Progenitor cell of endocrine pancreas (in vitro differentiated cells): ENCODE results near the gene CDH24. TPM values are rescaled to one million over a fixed set of nuclear protein-coding genes. Genes with fewer than 3 reads are reported as not detected.

Experiments used
- DNase-seq: peaks from one replicate; pipeline ENCODE4 v3.0.0; 2021; ENCODE audit warnings: low spot score; ENCODE audit not compliant: unreplicated experiment
- H3K27ac Mint-ChIP-seq: 2 replicates; pipeline ENCODE4 v1.8.0; 2021; ENCODE audit warnings: mild to moderate bottlenecking, moderate library complexity, mixed read lengths
- H3K27me3 Mint-ChIP-seq: 2 replicates; pipeline ENCODE4 v1.8.0; 2021; ENCODE audit warnings: mixed read lengths
- H3K36me3 Mint-ChIP-seq: 2 replicates; pipeline ENCODE4 v1.8.0; 2022; ENCODE audit warnings: mixed read lengths; ENCODE audit not compliant: insufficient read depth
- H3K4me1 Mint-ChIP-seq: 2 replicates; pipeline ENCODE4 v1.8.0; 2021; ENCODE audit warnings: low read depth, mixed read lengths
- H3K4me3 Mint-ChIP-seq: 2 replicates; pipeline ENCODE4 v1.8.0; 2021; ENCODE audit warnings: low read depth, mild to moderate bottlenecking, moderate library complexity, mixed read lengths
- H3K9me3 Mint-ChIP-seq: 2 replicates; pipeline ENCODE4 v1.8.0; 2021; ENCODE audit warnings: low read depth, mixed read lengths
- total RNA-seq: library from RNA; stranded (reverse); gene quantifications from 2 replicates; pipeline ENCODE4 v1.2.1, GENCODE V29; 2021
- TF ChIP-seq, protein P1 (sequence below): fragments of 200-600 bp; sonication (generic); IDR thresholded peaks from one replicate; pipeline ENCODE4 v1.5.0; 2021; ENCODE audit warnings: antibody characterized with exemption, mild to moderate bottlenecking; ENCODE audit not compliant: unreplicated experiment

CDH24 gene
- total RNA-seq, 1 donor from 2014 or later: 25.1 TPM

DNA sequence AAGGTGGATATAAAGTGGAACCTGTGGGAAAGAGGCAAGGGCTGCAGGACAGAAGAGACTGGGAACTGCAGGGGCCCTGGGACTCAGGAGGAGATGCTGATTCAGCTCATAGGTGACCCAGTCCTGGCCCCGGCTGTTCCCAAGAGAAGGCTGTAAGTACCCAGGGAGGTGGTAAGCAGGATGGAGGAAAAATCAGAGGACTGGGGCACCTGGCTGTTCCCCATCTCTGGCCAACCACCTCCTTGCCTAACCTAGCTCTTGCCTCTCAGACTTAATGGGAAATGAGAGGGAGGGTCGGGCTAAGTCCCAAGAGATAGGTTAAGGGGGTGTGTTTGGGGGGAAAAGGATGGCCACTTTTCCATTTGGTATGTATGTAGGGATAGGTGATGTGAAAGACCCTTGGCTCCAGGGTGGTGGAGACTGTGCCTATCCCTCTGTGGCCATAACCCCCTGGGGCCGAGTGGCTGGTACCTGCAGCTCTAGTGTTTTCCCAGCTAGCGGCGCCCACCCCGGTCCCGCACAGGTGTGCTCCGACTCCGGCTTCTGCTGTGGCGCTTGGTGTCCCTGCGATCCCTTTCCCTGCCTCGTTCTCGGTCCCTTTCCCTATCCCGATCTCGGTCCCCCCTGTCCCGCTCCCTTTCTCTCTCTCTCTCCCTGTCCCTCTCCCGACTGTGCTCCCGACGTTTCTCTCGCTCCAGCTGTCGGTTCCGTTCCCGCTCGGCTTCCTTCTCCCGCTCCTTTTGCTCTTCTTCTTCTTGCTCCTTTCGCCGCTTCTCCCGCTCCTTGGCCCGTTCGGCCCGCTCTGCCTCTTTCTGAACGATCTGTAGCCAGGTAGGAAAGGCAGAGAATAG lies 1.6 kb upstream of the CDH24 start:
- Mint-ChIP-seq H3K4me3 (no peak overlapping the region), H3K4me1 (peaks cover 12% of the 10 kb centered on the region), H3K36me3 (peaks cover 23% of the 10 kb centered on the region), H3K27ac (peak overlapping the region; percentile 71), H3K9me3 (no peaks in the 10 kb centered on the region), H3K27me3 (no peaks in the 10 kb centered on the region)
- no peak for DNase-seq
- TF ChIP-seq, protein P1, sequence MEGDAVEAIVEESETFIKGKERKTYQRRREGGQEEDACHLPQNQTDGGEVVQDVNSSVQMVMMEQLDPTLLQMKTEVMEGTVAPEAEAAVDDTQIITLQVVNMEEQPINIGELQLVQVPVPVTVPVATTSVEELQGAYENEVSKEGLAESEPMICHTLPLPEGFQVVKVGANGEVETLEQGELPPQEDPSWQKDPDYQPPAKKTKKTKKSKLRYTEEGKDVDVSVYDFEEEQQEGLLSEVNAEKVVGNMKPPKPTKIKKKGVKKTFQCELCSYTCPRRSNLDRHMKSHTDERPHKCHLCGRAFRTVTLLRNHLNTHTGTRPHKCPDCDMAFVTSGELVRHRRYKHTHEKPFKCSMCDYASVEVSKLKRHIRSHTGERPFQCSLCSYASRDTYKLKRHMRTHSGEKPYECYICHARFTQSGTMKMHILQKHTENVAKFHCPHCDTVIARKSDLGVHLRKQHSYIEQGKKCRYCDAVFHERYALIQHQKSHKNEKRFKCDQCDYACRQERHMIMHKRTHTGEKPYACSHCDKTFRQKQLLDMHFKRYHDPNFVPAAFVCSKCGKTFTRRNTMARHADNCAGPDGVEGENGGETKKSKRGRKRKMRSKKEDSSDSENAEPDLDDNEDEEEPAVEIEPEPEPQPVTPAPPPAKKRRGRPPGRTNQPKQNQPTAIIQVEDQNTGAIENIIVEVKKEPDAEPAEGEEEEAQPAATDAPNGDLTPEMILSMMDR: no peak

DNA sequence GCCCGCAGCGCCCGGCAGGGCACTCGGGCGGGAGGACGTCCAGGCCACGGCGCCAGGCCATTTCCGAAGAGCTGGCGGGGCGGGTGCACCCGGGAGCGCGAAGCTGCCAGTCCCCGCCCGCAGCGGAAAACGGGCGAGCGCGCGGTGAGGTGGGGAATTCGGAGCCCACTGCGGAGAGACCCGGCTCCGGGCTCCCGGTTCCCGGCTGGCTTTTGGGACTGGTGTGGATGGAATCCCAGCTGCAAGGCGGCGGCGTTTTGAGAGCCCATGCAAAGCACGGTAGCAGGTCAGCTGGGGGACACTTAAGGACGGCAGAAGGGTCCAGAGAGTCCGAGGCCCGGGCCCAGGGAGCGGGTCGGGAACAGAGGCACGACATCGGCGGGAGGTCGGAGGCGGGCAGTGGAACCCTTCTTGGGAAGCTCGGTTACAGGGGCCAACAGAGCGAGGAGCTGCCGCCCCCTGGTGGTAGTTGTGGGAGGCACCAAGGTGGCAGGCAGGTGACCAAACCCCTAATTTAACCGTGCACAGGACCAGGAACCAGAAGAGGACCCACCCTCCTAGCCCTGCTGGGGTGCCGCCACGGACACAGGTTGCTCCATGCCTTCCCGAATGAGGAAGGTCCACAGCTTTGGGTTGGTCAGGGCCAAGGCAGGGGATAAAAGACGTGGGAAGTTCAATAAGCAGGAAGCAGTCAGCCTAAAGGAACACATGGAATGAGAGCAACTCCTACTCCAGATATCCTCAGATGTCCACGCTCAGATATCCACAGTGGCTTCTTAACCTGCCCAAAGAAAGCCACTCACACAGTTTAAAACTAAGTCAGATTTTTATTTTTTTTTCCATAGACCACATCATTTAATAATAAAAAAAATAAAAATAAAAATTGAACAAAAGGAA lies 685 bp upstream of the CDH24 start:
- peak; percentile 93 for DNase-seq
- peak overlapping the region; percentile 95 for H3K27ac Mint-ChIP-seq
- H3K36me3 Mint-ChIP-seq: peaks cover 15% of the 10 kb centered on the region
- no peaks in the 10 kb centered on the region for H3K27me3 Mint-ChIP-seq
- H3K4me1 Mint-ChIP-seq: peaks cover 12% of the 10 kb centered on the region
- H3K9me3 Mint-ChIP-seq: no peaks in the 10 kb centered on the region
- TF ChIP-seq, protein P1: peak; percentile 96
- H3K4me3 Mint-ChIP-seq: peak overlapping the region; percentile 82

DNA sequence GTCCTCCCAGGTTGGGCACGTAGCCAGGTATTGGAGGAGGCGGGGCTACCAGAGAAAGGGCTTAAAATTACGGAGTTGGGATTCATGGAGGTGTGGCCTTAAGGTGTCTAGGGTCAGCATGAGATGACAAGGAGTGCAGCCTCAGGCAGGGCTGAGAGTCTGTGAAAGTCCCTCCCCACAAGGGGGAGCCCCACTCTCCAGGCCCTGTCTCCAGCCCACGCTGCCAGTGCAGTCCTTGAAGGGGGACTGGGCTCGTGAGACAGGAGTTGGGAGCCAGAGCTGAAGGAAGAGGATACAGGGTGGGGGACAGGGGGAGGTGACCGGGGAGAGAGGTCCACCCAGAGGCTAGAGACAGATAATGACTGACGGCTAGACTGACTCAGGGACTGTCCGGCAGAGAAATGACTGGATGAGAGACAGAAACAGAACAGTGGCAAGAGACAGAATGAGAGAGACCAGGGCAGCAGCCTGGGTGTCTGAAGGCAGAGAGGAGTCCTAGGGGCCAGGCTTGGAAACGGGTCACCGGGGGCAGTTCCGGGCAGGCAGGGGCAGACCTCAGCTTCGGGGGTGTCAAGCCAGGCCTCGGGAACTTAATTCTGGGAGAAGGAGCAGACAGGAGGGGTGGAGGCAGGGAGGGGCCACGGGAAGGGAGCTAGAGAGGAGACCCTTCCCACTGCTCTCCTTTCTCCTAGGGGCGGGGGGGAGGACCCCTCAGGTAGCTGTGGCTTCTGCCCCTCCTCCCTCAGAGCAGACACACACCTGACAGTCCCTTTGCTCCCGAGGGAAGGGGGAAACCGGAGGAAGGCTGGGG lies 970 bp downstream of the CDH24 start:
- H3K27me3 Mint-ChIP-seq: no peaks in the 10 kb centered on the region
- no peaks in the 10 kb centered on the region for H3K9me3 Mint-ChIP-seq
- peaks cover 12% of the 10 kb centered on the region for H3K4me1 Mint-ChIP-seq
- DNase-seq: peak; percentile 69
- H3K27ac Mint-ChIP-seq: peak overlapping the region; percentile 78
- peaks cover 9% of the 10 kb centered on the region for H3K36me3 Mint-ChIP-seq
- peak overlapping the region; percentile 73 for H3K4me3 Mint-ChIP-seq
- TF ChIP-seq, protein P1: peak; percentile 74

DNA sequence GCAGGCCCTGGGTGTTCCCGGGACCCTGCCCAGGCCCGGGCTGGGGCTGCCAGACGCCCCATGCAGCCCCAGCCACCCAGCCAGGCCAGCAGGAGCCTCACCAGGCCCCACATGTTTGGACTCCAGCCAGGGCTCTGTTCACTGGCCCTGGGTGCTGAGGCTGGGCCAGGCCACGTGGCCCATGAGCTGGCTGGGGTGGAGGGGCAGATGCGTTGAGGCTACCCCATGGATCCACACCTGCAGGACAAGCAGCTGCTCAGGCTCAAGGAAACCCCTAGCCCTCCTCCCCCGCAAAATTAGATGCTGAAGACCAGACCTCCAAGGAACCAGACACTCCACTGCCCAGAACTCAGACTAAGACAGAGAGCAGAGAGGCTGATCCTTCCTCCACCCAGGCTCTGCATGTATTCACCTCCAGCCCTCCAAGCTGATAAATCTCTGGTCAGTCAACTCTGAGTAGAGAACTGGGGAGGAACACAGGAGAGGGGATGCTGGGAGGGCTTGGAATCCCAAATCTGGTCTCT lies 1.6 kb downstream of the CDH24 start:
- no peak for DNase-seq
- peak overlapping the region; percentile 73 for H3K4me3 Mint-ChIP-seq
- no peak overlapping the region for H3K27ac Mint-ChIP-seq
- peaks cover 4% of the 10 kb centered on the region for H3K36me3 Mint-ChIP-seq
- no peaks in the 10 kb centered on the region for H3K9me3 Mint-ChIP-seq
- H3K4me1 Mint-ChIP-seq: peaks cover 12% of the 10 kb centered on the region
- TF ChIP-seq, protein P1: no peak
- H3K27me3 Mint-ChIP-seq: no peaks in the 10 kb centered on the region
